Neuron (in vitro differentiated cells): ENCODE data around the gene FBP2.

ENCODE experiments used
- H2AFZ ChIP-seq: one replicate; pipeline ENCODE4 v1.6.1; 2013; ENCODE audit warnings: low read depth, mild to moderate bottlenecking, inconsistent platforms, low read length, moderate library complexity
- H3K27me3 ChIP-seq: one replicate; pipeline ENCODE4 v1.6.1; 2013; ENCODE audit warnings: low read length; ENCODE audit not compliant: insufficient read depth
- H3K36me3 ChIP-seq: one replicate; pipeline ENCODE4 v1.6.1; 2013; ENCODE audit warnings: low read length; ENCODE audit not compliant: insufficient read depth
- H3K4me1 ChIP-seq: one replicate; pipeline ENCODE4 v1.6.1; 2013; ENCODE audit warnings: low read length; ENCODE audit not compliant: insufficient read depth
- H3K4me3 ChIP-seq: 2 replicates; pipeline ENCODE4 v1.5.1; 2013; ENCODE audit warnings: mild to moderate bottlenecking, low read length, moderate library complexity
- H3K9me3 ChIP-seq: one replicate; pipeline ENCODE4 v1.6.1; 2013; ENCODE audit warnings: low read length

Gene FBP2

DNA sequence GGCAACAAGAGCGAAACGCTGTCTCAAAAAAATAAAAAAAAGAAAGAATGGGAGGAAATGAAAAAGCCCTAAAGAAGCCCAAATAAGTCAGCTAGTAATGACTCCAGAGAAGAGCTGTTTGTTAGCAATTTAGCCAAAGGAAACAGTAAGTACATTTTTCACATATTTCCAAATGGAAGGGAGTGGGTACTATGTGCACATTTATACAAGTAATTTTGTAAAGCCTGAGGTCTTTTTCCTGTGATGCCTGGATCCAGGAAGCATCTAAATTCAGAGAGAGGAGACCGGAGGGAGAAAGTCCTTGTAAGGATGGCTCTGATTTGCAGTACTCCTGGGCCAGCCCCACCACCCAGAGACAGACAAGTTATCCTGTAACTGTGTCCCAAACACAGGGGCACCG, 31.0 kb upstream of the FBP2 start:
- Histone ChIP-seq H3K4me3 (no peak overlapping the region), H3K9me3 (no peaks in the 10 kb centered on the region), H2AFZ (no peak overlapping the region), H3K36me3 (no peaks in the 10 kb centered on the region), H3K27me3 (peaks cover 2% of the 10 kb centered on the region), H3K4me1 (no peaks in the 10 kb centered on the region)

- Histone ChIP-seq H2AFZ (no peak overlapping the region), H3K36me3 (no peaks in the 10 kb centered on the region), H3K9me3 (no peaks in the 10 kb centered on the region), H3K27me3 (no peaks in the 10 kb centered on the region), H3K4me1 (no peaks in the 10 kb centered on the region), H3K4me3 (no peak overlapping the region)
These were observed 29.6 kb upstream of the FBP2 start for GRCh38 chr9:94623253-94623652.

- Histone ChIP-seq H2AFZ (no peak overlapping the region), H3K4me1 (no peaks in the 10 kb centered on the region), H3K36me3 (no peaks in the 10 kb centered on the region), H3K27me3 (no peaks in the 10 kb centered on the region), H3K9me3 (no peaks in the 10 kb centered on the region), H3K4me3 (no peak overlapping the region)
These were observed 28.6 kb upstream of the FBP2 start for GRCh38 chr9:94622087-94622800.

DNA sequence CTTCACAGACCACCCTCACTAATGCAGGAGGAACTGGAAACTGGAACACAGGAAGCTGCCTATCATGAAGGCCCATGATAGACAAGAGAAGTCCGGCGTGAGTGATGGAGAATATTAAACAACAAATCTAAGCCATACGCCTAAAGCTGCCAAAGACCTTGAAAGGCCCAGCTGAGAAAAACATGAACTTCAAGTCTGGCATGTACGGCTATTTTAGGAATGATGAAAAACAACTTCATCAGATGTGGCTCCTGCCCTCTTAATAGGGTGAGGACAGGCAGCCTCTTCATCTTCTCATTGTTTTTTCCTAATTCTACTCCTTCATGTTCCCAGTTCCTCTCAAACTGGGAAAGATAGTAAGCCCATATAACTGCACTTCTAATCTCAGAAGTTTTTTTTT, 25.4 kb upstream of the FBP2 start:
- no peak overlapping the region for H2AFZ ChIP-seq
- no peak overlapping the region for H3K4me3 ChIP-seq
- no peaks in the 10 kb centered on the region for H3K4me1 ChIP-seq
- no peaks in the 10 kb centered on the region for H3K27me3 ChIP-seq
- no peaks in the 10 kb centered on the region for H3K9me3 ChIP-seq
- H3K36me3 ChIP-seq = no peaks in the 10 kb centered on the region

DNA sequence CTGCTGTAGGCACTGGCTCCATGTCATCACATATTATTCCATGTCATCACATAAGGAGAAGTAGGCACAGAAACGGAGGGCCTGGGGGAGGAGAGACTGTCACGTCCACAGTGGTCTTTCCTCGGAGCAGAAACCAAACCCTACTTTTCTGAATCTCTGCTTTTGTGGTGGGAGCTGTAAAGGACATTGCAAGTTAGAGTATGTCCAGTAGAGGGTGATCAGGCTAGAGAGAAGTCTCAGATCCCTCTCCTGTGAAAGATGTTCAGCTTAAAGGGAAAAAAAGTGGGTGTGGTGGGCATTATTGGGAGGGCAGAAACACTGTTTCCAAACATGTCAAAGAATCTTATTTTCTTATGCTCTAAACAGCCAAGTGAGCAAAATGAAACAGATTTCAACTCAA, 19.4 kb upstream of the FBP2 start:
- H2AFZ ChIP-seq = no peak overlapping the region
- no peaks in the 10 kb centered on the region for H3K36me3 ChIP-seq
- no peaks in the 10 kb centered on the region for H3K9me3 ChIP-seq
- H3K4me1 ChIP-seq = peaks cover 3% of the 10 kb centered on the region
- no peaks in the 10 kb centered on the region for H3K27me3 ChIP-seq
- no peak overlapping the region for H3K4me3 ChIP-seq

GRCh38 chr9:94612071-94612470, 18.4 kb upstream of the FBP2 start:
- no peak overlapping the region for H3K4me3 ChIP-seq
- H3K9me3 ChIP-seq = no peaks in the 10 kb centered on the region
- no peaks in the 10 kb centered on the region for H3K27me3 ChIP-seq
- no peaks in the 10 kb centered on the region for H3K36me3 ChIP-seq
- H3K4me1 ChIP-seq = peaks cover 5% of the 10 kb centered on the region
- no peak overlapping the region for H2AFZ ChIP-seq

- H3K27me3 ChIP-seq = no peaks in the 10 kb centered on the region
- H2AFZ ChIP-seq = no peak overlapping the region
- H3K4me1 ChIP-seq = peaks cover 5% of the 10 kb centered on the region
- no peaks in the 10 kb centered on the region for H3K9me3 ChIP-seq
- H3K36me3 ChIP-seq = no peaks in the 10 kb centered on the region
- H3K4me3 ChIP-seq = no peak overlapping the region
These were observed 18.0 kb upstream of the FBP2 start for GRCh38 chr9:94611638-94612068.

DNA sequence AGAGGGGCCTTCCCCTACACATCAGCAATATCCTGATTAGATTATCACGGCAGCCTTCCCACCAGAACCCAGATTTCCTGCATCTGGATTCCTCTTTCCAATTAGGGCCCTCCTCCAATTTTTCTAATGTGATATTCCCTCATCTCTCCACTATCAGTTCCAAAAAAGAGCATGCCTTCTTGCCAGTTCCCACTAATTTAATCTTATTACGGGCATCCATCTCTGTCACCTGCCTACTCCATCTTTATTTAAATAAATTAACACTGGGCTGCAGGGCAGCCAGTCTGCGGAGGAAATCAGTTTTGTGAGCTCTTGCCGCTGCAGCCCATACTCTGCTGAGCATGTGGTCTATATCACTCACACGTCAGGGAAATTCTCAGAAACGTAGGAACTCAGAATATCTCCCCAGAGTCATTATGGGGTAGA, 16.6 kb upstream of the FBP2 start:
- Histone ChIP-seq H3K4me3 (no peak overlapping the region), H3K36me3 (no peaks in the 10 kb centered on the region), H2AFZ (no peak overlapping the region), H3K9me3 (no peaks in the 10 kb centered on the region), H3K4me1 (peaks cover 5% of the 10 kb centered on the region), H3K27me3 (peaks cover 8% of the 10 kb centered on the region)

DNA sequence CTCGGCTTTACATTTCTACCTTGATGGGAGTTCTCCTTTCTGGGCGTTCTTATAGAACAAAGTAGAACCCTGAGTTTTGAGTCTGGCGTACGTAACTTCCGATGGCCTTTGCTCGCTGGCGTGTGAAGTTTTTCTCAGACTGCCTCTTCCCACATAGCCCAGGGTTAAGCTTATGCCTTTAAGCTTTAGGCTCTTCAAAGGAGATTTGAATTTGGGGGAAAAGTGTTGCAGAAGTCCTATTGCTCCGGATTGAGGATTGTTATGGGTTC, 13.7 kb upstream of the FBP2 start:
- Histone ChIP-seq H3K36me3 (no peaks in the 10 kb centered on the region), H3K4me1 (peaks cover 5% of the 10 kb centered on the region), H2AFZ (no peak overlapping the region), H3K4me3 (no peak overlapping the region), H3K9me3 (no peaks in the 10 kb centered on the region), H3K27me3 (peaks cover 14% of the 10 kb centered on the region)

- Histone ChIP-seq H3K36me3 (no peaks in the 10 kb centered on the region), H3K27me3 (peaks cover 14% of the 10 kb centered on the region), H3K9me3 (no peaks in the 10 kb centered on the region), H3K4me3 (no peak overlapping the region), H3K4me1 (peaks cover 5% of the 10 kb centered on the region), H2AFZ (no peak overlapping the region)
These were observed 13.2 kb upstream of the FBP2 start for GRCh38 chr9:94606646-94607422.

- H2AFZ ChIP-seq = no peak overlapping the region
- no peaks in the 10 kb centered on the region for H3K9me3 ChIP-seq
- peak overlapping the region; percentile 11 for H3K4me3 ChIP-seq
- peaks cover 5% of the 10 kb centered on the region for H3K4me1 ChIP-seq
- H3K27me3 ChIP-seq = peaks cover 14% of the 10 kb centered on the region
- no peaks in the 10 kb centered on the region for H3K36me3 ChIP-seq
These were observed 9.9 kb upstream of the FBP2 start for GRCh38 chr9:94603259-94604160.

- Histone ChIP-seq H3K4me3 (no peak overlapping the region), H2AFZ (no peak overlapping the region), H3K9me3 (no peaks in the 10 kb centered on the region), H3K36me3 (no peaks in the 10 kb centered on the region), H3K4me1 (no peaks in the 10 kb centered on the region), H3K27me3 (peaks cover 14% of the 10 kb centered on the region)
These were observed 9.0 kb upstream of the FBP2 start for GRCh38 chr9:94602666-94603065.

DNA sequence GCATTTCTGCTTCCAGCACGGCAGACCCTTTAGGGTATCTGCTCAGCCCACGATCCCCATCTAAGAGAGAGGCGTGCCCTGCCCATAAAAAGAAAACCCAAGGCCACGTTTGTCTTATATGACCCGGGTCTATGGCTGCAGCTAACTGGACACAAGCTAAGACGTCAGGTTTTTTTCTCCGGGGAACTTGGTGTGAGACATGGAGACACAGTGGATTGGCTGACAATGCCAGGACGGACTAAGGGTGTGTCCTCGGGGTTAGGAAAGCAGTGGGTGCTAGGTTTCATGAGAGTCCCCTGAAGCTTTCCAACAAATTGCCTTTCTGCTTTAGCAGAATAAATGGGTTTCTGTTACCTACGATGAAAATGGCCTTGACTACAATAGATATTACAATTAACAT, 7.1 kb upstream of the FBP2 start:
- Histone ChIP-seq H3K9me3 (no peaks in the 10 kb centered on the region), H3K4me1 (no peaks in the 10 kb centered on the region), H3K4me3 (no peak overlapping the region), H2AFZ (no peak overlapping the region), H3K36me3 (no peaks in the 10 kb centered on the region), H3K27me3 (peaks cover 7% of the 10 kb centered on the region)
